Measurements from ENCODE around the gene PAXIP1.
"Not testable (repeated sequence)": the region's sequence is repeated elsewhere in the genome, so short reads cannot be mapped to it uniquely, and the experiment has no call there.

GRCh38 chr7:155034495-155034894, 31.6 kb upstream of the PAXIP1 start:
- not testable (repeated sequence) for TF ChIP-seq CTCF (conservative IDR thresholded peaks at IDR 0.05; ENCODE audit: low read depth, low read length); EZH2 (IDR thresholded peaks at IDR 0.05; ENCODE audit: low read length, unreplicated experiment); EZH2phosphoT487 (IDR thresholded peaks at IDR 0.05; ENCODE audit: borderline replicate concordance, low read length)

Measured in PC-3 (cell line).